ENCODE results near the gene DGCR6.

- TF ChIP-seq POLR2A (IDR thresholded peaks at IDR 0.05), result no peak
- no peak for TF ChIP-seq CTCF (IDR thresholded peaks at IDR 0.05)
These were observed 49.0 kb downstream of the DGCR6 start for GRCh38 chr22:18954990-18955571.
